ENCODE measurements around the gene ASIC3. TPM values are rescaled to one million over a fixed set of nuclear protein-coding genes. Genes with fewer than 3 reads are reported as not detected.
"Not testable (repeated sequence)": the region's sequence is repeated elsewhere in the genome, so short reads cannot be mapped to it uniquely, and the experiment has no call there.

The ASIC3 gene
- total RNA-seq, 1 donor from 2014 or later: 2.2 TPM

GRCh38 chr7:151013733-151014497 is 34.4 kb upstream of the ASIC3 start:
- ATAC-seq: peak; percentile 11
- DNase-seq (ENCODE audit: low spot score): no peak

- DNase-seq (ENCODE audit: low spot score) (no peak), ATAC-seq (no peak)
These were observed 33.4 kb upstream of the ASIC3 start for GRCh38 chr7:151014950-151015349.

GRCh38 chr7:151015967-151016366 is 32.4 kb upstream of the ASIC3 start:
- DNase-seq (ENCODE audit: low spot score): no peak
- no peak for ATAC-seq

- DNase-seq (ENCODE audit: low spot score): no peak
- ATAC-seq: no peak
These were observed 31.8 kb upstream of the ASIC3 start for GRCh38 chr7:151016505-151016904.

- ATAC-seq (no peak), DNase-seq (ENCODE audit: low spot score) (no peak)
These were observed 31.4 kb upstream of the ASIC3 start for GRCh38 chr7:151016942-151017341.

GRCh38 chr7:151017370-151017952 is 30.9 kb upstream of the ASIC3 start:
- ATAC-seq: no peak
- DNase-seq (ENCODE audit: low spot score): no peak

GRCh38 chr7:151017953-151018420 is 30.3 kb upstream of the ASIC3 start:
- DNase-seq (ENCODE audit: low spot score) (no peak), ATAC-seq (peak; percentile 78)

- DNase-seq (ENCODE audit: low spot score) (no peak), ATAC-seq (peak; percentile 12)
These were observed 29.8 kb upstream of the ASIC3 start for GRCh38 chr7:151018421-151019129.

- DNase-seq (ENCODE audit: low spot score) (no peak), ATAC-seq (peak; percentile 28)
These were observed 29.2 kb upstream of the ASIC3 start for GRCh38 chr7:151019130-151019447.

GRCh38 chr7:151020231-151020630 is 28.1 kb upstream of the ASIC3 start:
- ATAC-seq: no peak
- DNase-seq (ENCODE audit: low spot score): no peak

- DNase-seq (ENCODE audit: low spot score) (no peak), ATAC-seq (no peak)
These were observed 25.1 kb upstream of the ASIC3 start for GRCh38 chr7:151023232-151023631.

GRCh38 chr7:151024435-151025056 is 23.8 kb upstream of the ASIC3 start, which contains the start of gene ATG9B:
Gene ATG9B (minus strand): TSS chr7:151024494. CDS start chr7:151024423, 71 bp downstream.
- DNase-seq (ENCODE audit: low spot score): no peak

GRCh38 chr7:151025924-151026671 is 22.2 kb upstream of the ASIC3 start:
- ATAC-seq: no peak
- DNase-seq (ENCODE audit: low spot score): no peak

More at GRCh38 chr7:151024435-151025056, 23.8 kb upstream of the ASIC3 start, which contains the start of gene ATG9B:
- ATAC-seq: no peak

GRCh38 chr7:151026771-151027727 is 21.3 kb upstream of the ASIC3 start:
- ATAC-seq; DNase-seq (ENCODE audit: low spot score): not testable (repeated sequence)

GRCh38 chr7:151027728-151028130 is 20.6 kb upstream of the ASIC3 start:
- ATAC-seq; DNase-seq (ENCODE audit: low spot score): not testable (repeated sequence)

GRCh38 chr7:151028131-151028947 is 20.0 kb upstream of the ASIC3 start, which contains the start of gene ABCB8:
Gene ABCB8 (plus strand): TSS chr7:151028450. CDS start chr7:151028516, 66 bp downstream.
- peak; percentile 99 for DNase-seq (ENCODE audit: low spot score)
- peak; percentile 93 for ATAC-seq

- ATAC-seq (no peak), DNase-seq (ENCODE audit: low spot score) (no peak)
These were observed 19.3 kb upstream of the ASIC3 start for GRCh38 chr7:151028948-151029501.

GRCh38 chr7:151031011-151031410 is 17.3 kb upstream of the ASIC3 start:
- DNase-seq (ENCODE audit: low spot score) (no peak), ATAC-seq (no peak)

All from left lobe of liver (tissue), 2 donors.